ENCODE results near the gene PTH1R.

DNA sequence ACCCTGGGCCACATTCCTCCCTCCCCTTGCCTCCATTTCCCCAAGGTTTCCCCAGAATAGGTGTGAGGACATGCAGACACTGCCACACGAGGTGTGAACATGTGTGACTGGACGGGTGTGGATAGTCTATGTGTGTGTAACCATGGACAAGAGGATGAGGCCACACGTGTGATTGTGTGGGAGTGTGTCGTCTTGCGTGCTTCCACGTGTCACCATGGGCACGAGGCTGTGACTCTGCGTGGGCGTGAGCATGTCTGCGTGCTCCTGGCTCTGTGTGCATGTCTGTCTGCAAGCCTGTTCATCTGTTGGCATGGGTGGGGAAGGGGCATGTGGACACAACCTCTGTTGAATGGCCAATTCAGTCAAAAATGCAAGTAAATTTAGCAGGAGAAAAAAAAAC is 8.1 kb upstream of the PTH1R start:
- TF ChIP-seq, protein P1, sequence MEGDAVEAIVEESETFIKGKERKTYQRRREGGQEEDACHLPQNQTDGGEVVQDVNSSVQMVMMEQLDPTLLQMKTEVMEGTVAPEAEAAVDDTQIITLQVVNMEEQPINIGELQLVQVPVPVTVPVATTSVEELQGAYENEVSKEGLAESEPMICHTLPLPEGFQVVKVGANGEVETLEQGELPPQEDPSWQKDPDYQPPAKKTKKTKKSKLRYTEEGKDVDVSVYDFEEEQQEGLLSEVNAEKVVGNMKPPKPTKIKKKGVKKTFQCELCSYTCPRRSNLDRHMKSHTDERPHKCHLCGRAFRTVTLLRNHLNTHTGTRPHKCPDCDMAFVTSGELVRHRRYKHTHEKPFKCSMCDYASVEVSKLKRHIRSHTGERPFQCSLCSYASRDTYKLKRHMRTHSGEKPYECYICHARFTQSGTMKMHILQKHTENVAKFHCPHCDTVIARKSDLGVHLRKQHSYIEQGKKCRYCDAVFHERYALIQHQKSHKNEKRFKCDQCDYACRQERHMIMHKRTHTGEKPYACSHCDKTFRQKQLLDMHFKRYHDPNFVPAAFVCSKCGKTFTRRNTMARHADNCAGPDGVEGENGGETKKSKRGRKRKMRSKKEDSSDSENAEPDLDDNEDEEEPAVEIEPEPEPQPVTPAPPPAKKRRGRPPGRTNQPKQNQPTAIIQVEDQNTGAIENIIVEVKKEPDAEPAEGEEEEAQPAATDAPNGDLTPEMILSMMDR (IDR thresholded peaks at IDR 0.05; ENCODE audit: insufficient read depth, low read length) = no peak
- TF ChIP-seq POLR2AphosphoS5 (IDR thresholded peaks at IDR 0.05; ENCODE audit: low read depth) (no peak), SPI1 (IDR thresholded peaks at IDR 0.05; ENCODE audit: borderline replicate concordance, low read depth) (no peak), GABPA (IDR thresholded peaks at IDR 0.05; ENCODE audit: low read depth) (no peak)
